Right lobe of liver (tissue), 6 donors: Measurements from ENCODE around the gene SLC24A4. TPM values are rescaled to one million over a fixed set of nuclear protein-coding genes. Genes with fewer than 3 reads are reported as not detected.

ENCODE experiments used
- ATAC-seq, 4 donors: fragments of 200-7000 bp; cut with Tn5 transposase; one replicate each; pipeline ENCODE4 v1.9.1; 2020; ENCODE audit warnings: mild to moderate bottlenecking in 4 of 4, moderate library complexity in 4 of 4
- DNase-seq, 3 donors: peaks; one replicate each; pipeline ENCODE4 v3.0.0-alpha.2; 2020
- H3K27ac ChIP-seq, 3 donors: fragments of 200-600 bp; one replicate each; pipeline ENCODE4 v1.8.0; 2022
- H3K27me3 ChIP-seq, 2 donors: fragments of 200-600 bp; one replicate each; pipeline ENCODE4 v1.8.0; 2022
- H3K36me3 ChIP-seq, 4 donors: fragments of 200-600 bp; sonication (generic) in 1 of 4; one replicate each; pipeline versions ENCODE4 v1.5.1 to v1.8.0; 2017 to 2022; ENCODE audit warnings: control low read depth in 1 of 4
- H3K4me1 ChIP-seq, 4 donors: fragments of 200-600 bp; sonication (generic) in 1 of 4; one replicate each; pipeline versions ENCODE4 v1.5.1 to v1.8.0; 2017 to 2022; ENCODE audit warnings: control low read depth in 1 of 4
- H3K4me3 ChIP-seq, 3 donors: fragments of 200-600 bp; one replicate each; pipeline ENCODE4 v1.8.0; 2022
- H3K9me3 ChIP-seq, 4 donors: fragments of 200-600 bp; sonication (generic) in 1 of 4; one replicate each; pipeline versions ENCODE4 v1.5.1 to v1.8.0; 2017 to 2022; ENCODE audit warnings: control low read depth in 1 of 4
- POLR2A ChIP-seq: fragments of 450-650 bp; IDR thresholded peaks from one replicate; pipeline ENCODE4 v1.6.1; 2017; ENCODE audit warnings: antibody characterized with exemption, mild to moderate bottlenecking
- WGBS: methylation state at CpG from one replicate; pipeline ENCODE4 v1.1.6; 2018; ENCODE audit warnings: low coverage, low lambda C conversion rate; ENCODE audit not compliant: insufficient coverage; ENCODE audit errors: missing lambda C conversion rate; 5-methylcytosine and 5-hydroxymethylcytosine counted together
- intact Hi-C, 2 donors: fragments of 100-400 bp; cut with DNase I; formaldehyde crosslinking; loops; one replicate each; pipeline versions ENCODE4 v1.11.2 to v1.14.1; 2022
- total RNA-seq, 6 experiments: library from RNA; depleted of rRNA in 2 of 6; stranded (reverse); fragments of >200 nt in 2 of 6; fragmentation: NEBNext Ultra II Directional in 3 of 6; extraction: Animal tissue kit (Norgen Biotek cat#: 25700) in 3 of 6; gene quantifications; one replicate each; pipeline versions ENCODE4 v1.1.0 to v1.2.4, GENCODE V29; 2016 to 2023
- TF ChIP-seq, protein P1 (sequence below), 4 donors: fragments of 200-600 bp in 3 of 4; fragments of 450-650 bp in 1 of 4; IDR thresholded peaks; one replicate each; pipeline versions ENCODE4 v1.5.1 to v1.8.0; 2016 to 2022; ENCODE audit warnings: antibody characterized with exemption in 4 of 4, mild to moderate bottlenecking in 2 of 4
- donor health status: DM: no; HTN: yes; CAD: no.
- donor health status: DM: no; HTN: no; CAD: no.
- donor health status: DM: no; HTN: no; CAD: no.
- donor health status: DM: no; HTN: yes; CAD: no.
- donor health status: DM: no; HTN: yes; CAD: no.

The SLC24A4 gene
- total RNA-seq, 6 experiments from 2014 or later: 0.06 to 0.29 (median 0.21) TPM

DNA sequence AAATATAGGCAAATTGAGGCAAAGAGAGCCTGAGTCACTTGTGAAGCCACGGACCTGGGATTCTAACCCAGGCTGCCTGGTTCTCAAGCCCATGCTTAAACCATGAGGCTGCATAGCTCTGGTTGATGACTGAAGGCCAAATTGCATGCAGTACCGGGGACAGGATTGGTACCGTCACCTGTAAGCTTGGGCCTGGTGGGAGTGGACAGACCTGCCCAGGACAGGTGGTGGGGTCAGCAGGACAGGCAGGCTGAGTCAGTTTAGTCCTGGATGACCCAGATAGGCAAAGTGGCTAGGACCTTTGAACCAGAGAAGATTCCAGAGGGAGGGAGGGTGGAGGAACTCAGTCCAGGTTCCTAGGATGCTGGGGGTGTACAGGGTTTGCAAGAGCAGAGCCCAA, 216.5 kb downstream of the SLC24A4 start:
- Histone ChIP-seq H3K27ac (peak overlapping the region; percentile 73 to 88 (median 86)), H3K4me3 (no peak overlapping the region), H3K36me3 (no peaks in the 10 kb centered on the region), H3K9me3 (no peaks in the 10 kb centered on the region), H3K27me3 (no peaks in the 10 kb centered on the region), H3K4me1 (peaks cover 0 to 40% (median 16%) of the 10 kb centered on the region in 4 donors)
- DNase-seq: peak; percentile 54 to 84 (median 80)
- no peak for TF ChIP-seq POLR2A
- TF ChIP-seq, protein P1, sequence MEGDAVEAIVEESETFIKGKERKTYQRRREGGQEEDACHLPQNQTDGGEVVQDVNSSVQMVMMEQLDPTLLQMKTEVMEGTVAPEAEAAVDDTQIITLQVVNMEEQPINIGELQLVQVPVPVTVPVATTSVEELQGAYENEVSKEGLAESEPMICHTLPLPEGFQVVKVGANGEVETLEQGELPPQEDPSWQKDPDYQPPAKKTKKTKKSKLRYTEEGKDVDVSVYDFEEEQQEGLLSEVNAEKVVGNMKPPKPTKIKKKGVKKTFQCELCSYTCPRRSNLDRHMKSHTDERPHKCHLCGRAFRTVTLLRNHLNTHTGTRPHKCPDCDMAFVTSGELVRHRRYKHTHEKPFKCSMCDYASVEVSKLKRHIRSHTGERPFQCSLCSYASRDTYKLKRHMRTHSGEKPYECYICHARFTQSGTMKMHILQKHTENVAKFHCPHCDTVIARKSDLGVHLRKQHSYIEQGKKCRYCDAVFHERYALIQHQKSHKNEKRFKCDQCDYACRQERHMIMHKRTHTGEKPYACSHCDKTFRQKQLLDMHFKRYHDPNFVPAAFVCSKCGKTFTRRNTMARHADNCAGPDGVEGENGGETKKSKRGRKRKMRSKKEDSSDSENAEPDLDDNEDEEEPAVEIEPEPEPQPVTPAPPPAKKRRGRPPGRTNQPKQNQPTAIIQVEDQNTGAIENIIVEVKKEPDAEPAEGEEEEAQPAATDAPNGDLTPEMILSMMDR (IDR thresholded peaks at IDR 0.05): no peak
- WGBS: no CpG with 5 or more reads among the region's 3 CpGs
- ATAC-seq: peak; percentile 68 to 81 (median 75)
- intact Hi-C loops: no loop called here

DNA sequence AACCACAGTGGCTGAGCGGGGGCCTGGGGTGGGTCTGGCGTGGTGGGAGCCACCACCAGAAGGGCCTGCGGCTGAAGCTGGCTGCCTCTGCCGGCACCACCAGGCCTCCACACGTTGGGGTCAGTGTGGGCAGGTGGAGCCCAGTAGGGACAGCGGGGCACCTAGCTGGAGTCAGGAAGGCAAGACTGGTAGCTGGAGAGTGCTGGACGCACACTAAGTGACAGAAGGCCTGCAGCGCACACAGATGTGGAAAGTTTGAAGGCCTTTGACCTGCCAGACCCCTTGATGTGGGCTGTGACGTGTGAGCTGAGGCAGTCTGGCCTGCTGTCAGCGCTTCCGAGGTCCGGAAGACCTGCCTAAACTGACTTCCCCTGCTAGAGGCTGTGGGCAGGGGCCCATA, 216.9 kb downstream of the SLC24A4 start:
- ATAC-seq (peak; percentile 2 to 12 (median 6)), DNase-seq (no peak)
- no peak for TF ChIP-seq POLR2A
- TF ChIP-seq, protein P1 (IDR thresholded peaks at IDR 0.05): no peak
- H3K4me3 ChIP-seq: no peak overlapping the region
- H3K27me3 ChIP-seq: no peaks in the 10 kb centered on the region
- intact Hi-C loops: no loop called here
- peak overlapping the region; percentile 73 to 88 (median 86) for H3K27ac ChIP-seq
- peaks cover 0 to 44% (median 16%) of the 10 kb centered on the region in 4 donors for H3K4me1 ChIP-seq
- no peaks in the 10 kb centered on the region for H3K9me3 ChIP-seq
- H3K36me3 ChIP-seq: no peaks in the 10 kb centered on the region
- 60% methylated on average over 1 of the region's 12 CpGs for WGBS

DNA sequence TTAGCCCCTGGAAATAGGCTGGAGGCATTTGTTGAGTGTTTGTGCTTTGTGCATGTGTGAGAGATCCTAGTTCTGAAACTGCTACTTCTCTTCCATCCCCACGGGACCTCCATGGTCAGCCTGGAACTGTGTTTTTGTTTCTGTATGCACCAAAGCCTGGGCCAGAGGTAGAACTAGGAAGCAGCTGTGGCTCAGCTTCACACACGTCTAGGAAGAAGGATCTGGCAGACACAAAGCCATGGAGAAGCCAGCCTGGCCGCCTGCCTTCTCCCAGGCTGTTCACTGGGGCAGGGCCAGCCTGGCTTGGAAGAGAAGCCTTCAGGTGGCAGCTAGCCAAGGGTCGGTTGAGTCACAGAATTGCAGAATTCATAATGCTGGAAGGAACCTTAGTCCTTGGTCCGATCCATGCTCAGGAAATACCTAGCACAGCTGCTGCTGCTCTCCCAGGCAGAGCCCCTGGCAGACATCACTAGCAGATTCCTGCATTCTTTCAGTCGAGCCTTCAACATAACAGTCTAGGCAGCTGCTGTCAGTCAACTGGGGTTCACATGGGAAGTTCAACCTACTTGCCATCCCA, 217.6 kb downstream of the SLC24A4 start:
- ATAC-seq (peak; percentile 72 to 85 (median 80)), DNase-seq (peak; percentile 88 to 92 (median 92))
- Histone ChIP-seq H3K9me3 (no peaks in the 10 kb centered on the region), H3K27ac (peak overlapping the region; percentile 73 to 88 (median 86)), H3K4me1 (peaks cover 0 to 45% (median 16%) of the 10 kb centered on the region in 4 donors), H3K4me3 (no peak overlapping the region), H3K36me3 (no peaks in the 10 kb centered on the region), H3K27me3 (no peaks in the 10 kb centered on the region)
- intact Hi-C loops: no loop called here
- 6% methylated on average over 6 of the region's 6 CpGs for WGBS
- no peak for TF ChIP-seq POLR2A
- TF ChIP-seq, protein P1 (IDR thresholded peaks at IDR 0.05): no peak

DNA sequence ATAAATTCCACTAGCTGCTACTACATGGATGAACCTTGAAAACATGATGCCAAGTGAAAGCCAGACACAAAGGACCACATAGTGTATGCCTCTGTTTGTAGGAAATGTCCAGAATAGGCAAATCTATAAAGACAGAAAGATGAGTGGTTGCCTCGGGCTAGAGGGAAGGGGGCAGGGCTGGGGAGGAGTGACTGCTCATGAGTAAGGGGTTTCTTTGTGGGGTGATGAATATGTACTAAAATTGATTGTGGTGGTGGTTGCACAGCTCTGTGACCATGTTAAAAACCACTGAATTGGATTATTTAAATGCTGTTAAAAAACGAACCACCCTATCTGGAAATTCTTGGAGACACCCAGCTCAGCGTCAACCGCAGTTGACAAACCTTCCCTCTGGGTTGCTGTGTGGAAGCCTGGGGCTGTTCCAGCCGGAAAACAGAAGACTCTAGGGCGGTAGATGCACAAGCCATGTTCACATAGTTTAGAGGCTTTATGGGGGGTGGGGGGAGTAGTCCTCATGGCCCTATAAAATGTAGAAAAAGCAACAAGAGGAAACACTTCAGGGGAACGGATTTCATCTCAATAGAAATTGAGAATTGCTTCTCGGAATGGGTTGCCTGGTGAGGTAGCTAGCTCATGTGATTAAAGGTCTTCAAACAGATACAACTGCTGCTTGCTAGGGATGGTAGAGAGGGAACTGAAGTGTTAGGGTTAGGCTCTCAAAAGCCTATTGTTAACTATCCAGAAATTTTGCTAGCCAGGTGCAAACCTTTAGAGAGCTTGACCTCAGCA, 220.0 kb downstream of the SLC24A4 start:
- intact Hi-C loops: no loop called here
- Histone ChIP-seq H3K27me3 (no peaks in the 10 kb centered on the region), H3K36me3 (no peaks in the 10 kb centered on the region), H3K4me3 (no peak overlapping the region), H3K4me1 (peaks cover 0 to 39% (median 16%) of the 10 kb centered on the region in 4 donors), H3K27ac (no peak overlapping the region), H3K9me3 (no peaks in the 10 kb centered on the region)
- no peak for TF ChIP-seq POLR2A
- TF ChIP-seq, protein P1 (IDR thresholded peaks at IDR 0.05): no peak
- ATAC-seq (no peak), DNase-seq (no peak)
- 62% methylated on average over 6 of the region's 8 CpGs for WGBS
